ENCODE measurements around the gene SPATA17.

- TF ChIP-seq REST (IDR thresholded peaks at IDR 0.05; ENCODE audit: low read depth, low read length) (no peak), USF2 (IDR thresholded peaks at IDR 0.05; ENCODE audit: borderline replicate concordance, low read depth, low read length) (no peak), JUND (IDR thresholded peaks at IDR 0.05) (no peak), CTCF (IDR thresholded peaks at IDR 0.05) (no peak), EZH2phosphoT487 (IDR thresholded peaks at IDR 0.05; ENCODE audit: borderline replicate concordance, low read depth) (no peak), RFX5 (IDR thresholded peaks at IDR 0.05; ENCODE audit: low read length) (no peak), NRF1 (IDR thresholded peaks at IDR 0.05; ENCODE audit: low read depth, low read length) (no peak), FOXJ3 (CRISPR knock-in tag; IDR thresholded peaks at IDR 0.05) (no peak), RCOR1 (IDR thresholded peaks at IDR 0.05; ENCODE audit: low read length) (no peak), POLR2AphosphoS5 (IDR thresholded peaks at IDR 0.05; ENCODE audit: low read depth, low read length) (no peak), USF1 (IDR thresholded peaks at IDR 0.05; ENCODE audit: borderline replicate concordance, low read depth) (no peak), ELF1 (IDR thresholded peaks at IDR 0.05) (no peak), EP300 (IDR thresholded peaks at IDR 0.05; ENCODE audit: borderline replicate concordance in 1 of 2, low read depth in 1 of 2, low read length in 1 of 2) (no peak), CHD2 (IDR thresholded peaks at IDR 0.05; ENCODE audit: low read length, partially characterized antibody) (no peak)
These were observed 19.5 kb downstream of the SPATA17 start for GRCh38 chr1:217650674-217651073.
